Muscle layer of duodenum (tissue), 2 donors: ENCODE data around the gene SPHKAP.

Experiments used
- H3K27ac ChIP-seq: one replicate; pipeline ENCODE4 v1.7.0; 2013; ENCODE audit warnings: mild to moderate bottlenecking, low read length
- H3K27me3 ChIP-seq: one replicate; pipeline ENCODE4 v1.7.0; 2013; ENCODE audit warnings: low read depth, mild to moderate bottlenecking, control low read depth, low read length
- H3K36me3 ChIP-seq, 2 donors: one replicate each; pipeline ENCODE4 v1.7.0; 2013; ENCODE audit warnings: low read length in 2 of 2, control low read depth in 1 of 2, mild to moderate bottlenecking in 1 of 2; ENCODE audit not compliant: insufficient read depth in 2 of 2, control insufficient read depth in 1 of 2
- H3K4me1 ChIP-seq, 2 donors: one replicate each; pipeline ENCODE4 v1.7.0; 2013; ENCODE audit warnings: low read length in 2 of 2, mild to moderate bottlenecking in 2 of 2, control low read depth in 1 of 2, moderate library complexity in 1 of 2; ENCODE audit not compliant: insufficient read depth in 2 of 2, control insufficient read depth in 1 of 2
- H3K4me3 ChIP-seq, 2 donors: one replicate each; pipeline ENCODE4 v1.7.0; 2013; ENCODE audit warnings: low read length in 2 of 2, low read depth in 1 of 2, mild to moderate bottlenecking in 1 of 2
- H3K9me3 ChIP-seq, 2 donors: one replicate each; pipeline ENCODE4 v1.7.0; 2013; ENCODE audit warnings: low read length in 2 of 2, control low read depth in 1 of 2, mild to moderate bottlenecking in 1 of 2; ENCODE audit not compliant: control insufficient read depth in 1 of 2
- donor health status: healthy.

Gene SPHKAP

GRCh38 chr2:228064796-228065315, 116.6 kb downstream of the SPHKAP start:
- no peaks in the 10 kb centered on the region for H3K36me3 ChIP-seq
- no peak overlapping the region for H3K4me3 ChIP-seq
- no peaks in the 10 kb centered on the region for H3K27me3 ChIP-seq
- H3K27ac ChIP-seq = no peak overlapping the region
- no peaks in the 10 kb centered on the region for H3K4me1 ChIP-seq
- H3K9me3 ChIP-seq = no peaks in the 10 kb centered on the region

GRCh38 chr2:228064024-228064423, 117.5 kb downstream of the SPHKAP start:
- H3K9me3 ChIP-seq = no peaks in the 10 kb centered on the region
- H3K27ac ChIP-seq = no peak overlapping the region
- no peak overlapping the region for H3K4me3 ChIP-seq
- H3K27me3 ChIP-seq = no peaks in the 10 kb centered on the region
- H3K4me1 ChIP-seq = no peaks in the 10 kb centered on the region
- H3K36me3 ChIP-seq = no peaks in the 10 kb centered on the region

GRCh38 chr2:228063558-228063957, 117.9 kb downstream of the SPHKAP start:
- Histone ChIP-seq H3K4me1 (no peaks in the 10 kb centered on the region), H3K36me3 (no peaks in the 10 kb centered on the region), H3K4me3 (no peak overlapping the region), H3K27ac (no peak overlapping the region), H3K9me3 (no peaks in the 10 kb centered on the region), H3K27me3 (no peaks in the 10 kb centered on the region)

GRCh38 chr2:228059735-228060134, 121.8 kb downstream of the SPHKAP start:
- H3K9me3 ChIP-seq = no peaks in the 10 kb centered on the region
- no peaks in the 10 kb centered on the region for H3K27me3 ChIP-seq
- H3K36me3 ChIP-seq = no peaks in the 10 kb centered on the region
- no peak overlapping the region for H3K4me3 ChIP-seq
- no peaks in the 10 kb centered on the region for H3K4me1 ChIP-seq
- no peak overlapping the region for H3K27ac ChIP-seq

GRCh38 chr2:228056293-228057097, 125.0 kb downstream of the SPHKAP start:
- no peak overlapping the region for H3K27ac ChIP-seq
- no peak overlapping the region for H3K4me3 ChIP-seq
- no peaks in the 10 kb centered on the region for H3K4me1 ChIP-seq
- no peaks in the 10 kb centered on the region for H3K27me3 ChIP-seq
- no peaks in the 10 kb centered on the region for H3K9me3 ChIP-seq
- no peaks in the 10 kb centered on the region for H3K36me3 ChIP-seq

GRCh38 chr2:228048838-228049490, 132.5 kb downstream of the SPHKAP start:
- H3K4me1 ChIP-seq = no peaks in the 10 kb centered on the region
- H3K27ac ChIP-seq = no peak overlapping the region
- H3K4me3 ChIP-seq = no peak overlapping the region
- no peaks in the 10 kb centered on the region for H3K9me3 ChIP-seq
- H3K27me3 ChIP-seq = no peaks in the 10 kb centered on the region
- no peaks in the 10 kb centered on the region for H3K36me3 ChIP-seq

GRCh38 chr2:228040995-228041394, 140.5 kb downstream of the SPHKAP start:
- Histone ChIP-seq H3K4me3 (no peak overlapping the region), H3K27ac (no peak overlapping the region), H3K36me3 (no peaks in the 10 kb centered on the region), H3K4me1 (no peaks in the 10 kb centered on the region), H3K9me3 (no peaks in the 10 kb centered on the region), H3K27me3 (no peaks in the 10 kb centered on the region)

GRCh38 chr2:228039752-228040534, 141.5 kb downstream of the SPHKAP start:
- no peak overlapping the region for H3K4me3 ChIP-seq
- H3K4me1 ChIP-seq = no peaks in the 10 kb centered on the region
- H3K9me3 ChIP-seq = no peaks in the 10 kb centered on the region
- no peaks in the 10 kb centered on the region for H3K36me3 ChIP-seq
- no peak overlapping the region for H3K27ac ChIP-seq
- H3K27me3 ChIP-seq = no peaks in the 10 kb centered on the region

GRCh38 chr2:228038967-228039366, 142.5 kb downstream of the SPHKAP start:
- H3K36me3 ChIP-seq = no peaks in the 10 kb centered on the region
- H3K27me3 ChIP-seq = no peaks in the 10 kb centered on the region
- H3K4me1 ChIP-seq = no peaks in the 10 kb centered on the region
- no peak overlapping the region for H3K27ac ChIP-seq
- H3K4me3 ChIP-seq = no peak overlapping the region
- no peaks in the 10 kb centered on the region for H3K9me3 ChIP-seq

GRCh38 chr2:228037915-228038314, 143.6 kb downstream of the SPHKAP start:
- Histone ChIP-seq H3K9me3 (no peaks in the 10 kb centered on the region), H3K36me3 (no peaks in the 10 kb centered on the region), H3K4me1 (no peaks in the 10 kb centered on the region), H3K27ac (no peak overlapping the region), H3K4me3 (no peak overlapping the region), H3K27me3 (no peaks in the 10 kb centered on the region)

- H3K9me3 ChIP-seq = peaks cover 0 to 9% of the 10 kb centered on the region in 2 donors
- no peak overlapping the region for H3K4me3 ChIP-seq
- H3K4me1 ChIP-seq = no peaks in the 10 kb centered on the region
- no peaks in the 10 kb centered on the region for H3K27me3 ChIP-seq
- H3K36me3 ChIP-seq = no peaks in the 10 kb centered on the region
- H3K27ac ChIP-seq = no peak overlapping the region
Observed at GRCh38 chr2:228023619-228024018, 157.9 kb downstream of the SPHKAP start.
